CD1c-positive myeloid dendritic cell (primary cell): ENCODE measurements around the gene ZFP42.
"Not testable (repeated sequence)": the region's sequence is repeated elsewhere in the genome, so short reads cannot be mapped to it uniquely, and the experiment has no call there.

Experiments
- DNase-seq: peaks from one replicate; pipeline ENCODE4 v3.0.0-alpha.2; 2016; ENCODE audit errors: extremely low spot score

Gene ZFP42

DNA sequence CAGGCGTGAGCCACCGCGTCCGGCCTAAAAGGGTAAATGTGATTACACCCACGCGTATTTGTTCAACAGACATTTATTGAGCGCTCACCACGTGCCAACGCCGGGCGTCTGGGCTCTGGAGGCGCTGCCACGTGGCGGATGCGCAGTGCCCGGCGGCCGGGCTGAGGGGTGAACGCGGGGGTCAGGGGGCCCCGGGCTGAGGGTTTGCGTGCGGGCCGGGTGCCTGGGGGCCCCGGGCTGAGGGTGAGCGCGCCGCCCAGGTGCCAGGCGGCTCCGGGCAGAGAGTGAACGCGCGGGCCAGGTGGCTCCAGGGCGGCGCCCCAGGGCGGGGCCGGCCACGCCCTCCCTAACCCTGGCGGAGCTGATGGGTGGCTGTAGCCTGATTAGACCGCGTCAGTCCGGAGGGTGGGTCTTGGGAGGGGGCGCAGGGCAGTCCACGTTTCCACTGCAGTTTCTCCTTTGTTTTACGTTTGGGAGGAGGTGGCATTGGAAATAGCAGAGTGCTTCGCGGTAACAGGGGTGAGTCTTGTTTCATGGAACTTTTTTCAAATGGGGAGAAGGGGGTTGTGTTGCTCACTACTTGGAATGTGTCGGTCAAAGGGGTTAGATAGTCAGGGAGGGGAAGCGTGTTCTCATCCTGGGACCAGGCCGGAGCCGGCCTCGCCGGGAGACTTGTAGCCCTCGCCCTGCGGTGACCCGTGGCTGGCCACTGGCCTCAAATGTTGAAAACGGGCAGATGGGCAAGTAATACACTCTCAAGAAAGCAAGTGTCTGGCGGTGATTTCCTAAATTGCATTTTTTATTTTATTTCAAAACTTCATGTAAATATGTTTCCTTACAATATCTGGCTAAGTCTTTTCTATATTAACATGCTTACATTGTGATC lies at the start of gene ZFP42:
TSS of gene ZFP42 (plus strand) at position 450 of the 886 bp plus-strand sequence. CDS start 7,037 bp downstream, outside the sequence.
- DNase-seq, result no peak

DNA sequence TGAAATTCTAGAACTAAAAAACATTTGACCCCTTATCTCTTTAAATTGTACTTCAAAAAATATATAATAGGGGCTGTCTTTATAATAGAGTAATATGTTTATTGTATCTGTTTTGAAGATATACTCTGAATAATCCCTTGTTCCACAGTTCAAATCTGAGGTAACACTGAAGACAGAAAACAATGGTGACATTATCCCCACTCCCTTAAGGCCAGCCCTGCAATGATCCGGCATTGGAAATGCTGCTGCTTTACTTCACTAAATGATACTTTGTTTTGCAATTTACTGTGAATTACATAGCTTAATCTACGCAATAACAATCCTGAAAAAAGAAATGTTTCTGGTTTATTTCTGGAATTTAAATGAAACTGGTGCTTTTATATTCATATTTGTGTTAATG lies 34.4 kb upstream of the ZFP42 start:
- no peak for DNase-seq

DNA sequence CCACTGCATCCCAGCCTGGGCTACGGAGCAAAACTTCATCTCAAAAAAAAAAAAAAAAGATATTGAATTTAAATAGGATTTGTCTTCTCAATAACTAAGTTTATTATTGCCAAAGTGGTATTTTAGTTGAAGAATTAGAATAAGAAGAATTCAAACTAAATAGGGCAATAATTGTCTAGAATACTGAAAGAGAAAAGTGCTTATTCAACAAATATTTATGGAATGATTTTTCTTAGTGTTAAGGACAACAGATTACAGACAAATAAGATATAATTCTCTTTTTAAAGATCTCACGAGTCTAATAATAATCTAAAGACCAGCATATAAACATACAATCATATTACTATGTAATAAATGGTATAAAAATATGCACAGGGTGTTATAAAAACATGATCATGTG lies 33.6 kb upstream of the ZFP42 start:
- no peak for DNase-seq

DNA sequence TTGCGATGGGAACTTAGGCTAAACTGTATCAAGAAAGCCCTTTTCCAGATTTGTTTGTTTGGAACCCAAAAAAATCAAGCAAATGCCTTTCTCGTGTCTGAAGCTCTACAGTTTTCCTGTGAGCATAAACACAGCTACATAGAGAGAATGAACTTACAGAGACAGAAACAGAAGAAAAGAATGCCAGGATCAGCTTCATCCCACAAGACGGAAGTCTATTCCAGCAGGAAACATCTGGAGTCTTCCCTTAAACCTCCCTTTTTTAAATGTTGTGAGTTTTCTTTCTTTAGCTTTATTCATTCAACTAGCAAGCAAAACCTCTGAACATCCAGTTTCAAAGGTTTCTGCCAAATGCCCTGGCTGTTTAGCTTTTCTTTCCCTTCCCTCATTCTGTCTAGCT lies 32.6 kb upstream of the ZFP42 start:
- no peak for DNase-seq

DNA sequence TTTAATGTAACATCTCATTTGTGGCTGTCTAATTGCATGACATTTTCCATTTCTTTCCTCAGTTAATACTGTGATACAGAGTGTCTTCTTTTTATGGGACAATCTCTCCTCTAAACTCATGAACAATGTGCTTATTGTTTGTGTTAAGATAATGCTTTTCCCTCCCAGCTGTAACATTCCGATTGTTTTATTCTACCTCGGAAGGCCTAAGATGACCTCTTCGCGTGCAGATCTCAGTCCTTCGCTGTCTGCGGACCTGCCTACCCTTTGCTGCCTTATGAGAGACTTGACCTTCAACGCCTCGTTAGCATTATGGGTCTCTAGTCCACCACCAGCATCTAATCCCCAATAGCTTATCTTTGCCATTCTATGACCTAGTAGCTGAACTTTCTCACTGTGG lies 29.8 kb upstream of the ZFP42 start:
- no peak for DNase-seq

DNA sequence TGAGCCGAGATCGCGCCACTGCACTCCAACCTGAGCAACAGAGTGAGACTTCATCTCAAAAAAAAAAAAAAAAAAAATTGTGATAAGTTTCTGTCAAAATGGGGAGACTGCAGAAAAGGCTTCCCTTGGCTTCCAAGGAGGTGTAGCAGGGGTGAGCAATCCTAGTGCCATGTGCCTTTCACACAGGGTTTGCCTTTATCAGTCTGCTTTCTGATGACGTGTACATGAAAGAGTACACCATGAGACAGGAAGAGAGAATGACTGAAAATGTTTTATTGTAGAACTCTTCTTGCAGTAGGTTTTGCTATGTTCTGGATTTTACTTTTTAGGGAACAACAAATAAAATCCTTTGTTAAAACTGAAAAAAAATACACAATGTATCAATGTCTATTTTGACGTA lies 23.4 kb upstream of the ZFP42 start:
- no peak for DNase-seq

DNA sequence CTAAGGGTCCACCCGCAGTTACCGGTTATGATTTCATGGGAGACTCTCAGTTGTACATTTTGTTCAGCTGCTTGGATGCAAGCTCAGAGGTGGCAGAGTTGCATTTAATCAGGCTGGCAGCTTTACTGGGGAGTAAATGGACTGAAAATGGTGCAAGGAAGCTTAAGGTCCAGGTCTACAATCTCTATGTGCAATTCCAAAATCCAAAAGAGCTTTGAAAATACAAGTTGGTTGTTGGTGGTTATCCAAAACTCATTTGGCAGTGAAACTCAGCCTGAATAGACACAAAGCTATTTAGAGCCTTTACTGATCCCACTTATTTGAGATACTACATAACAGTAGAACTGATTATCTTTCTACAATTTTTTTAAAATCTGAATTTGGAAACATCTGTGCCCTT lies 11.8 kb upstream of the ZFP42 start:
- no peak for DNase-seq

DNA sequence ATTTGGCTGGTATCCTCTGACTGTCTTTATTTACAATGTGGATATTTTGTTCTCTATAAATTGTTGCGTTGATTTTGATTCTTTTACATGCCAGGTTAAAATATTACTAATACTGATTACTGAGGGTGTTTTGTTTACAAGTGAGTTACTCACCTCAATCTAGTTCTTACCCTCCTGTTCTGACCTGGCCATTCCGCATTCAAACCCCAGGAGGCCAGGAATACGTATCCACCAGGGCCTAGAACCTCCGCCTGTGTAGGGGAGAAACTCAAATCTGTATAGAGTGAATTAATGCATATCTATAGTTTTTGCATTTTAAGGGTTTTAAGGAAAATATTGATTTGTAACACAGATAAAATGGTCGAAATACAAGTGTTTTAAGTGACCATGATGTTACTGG lies 2.6 kb upstream of the ZFP42 start:
- no peak for DNase-seq

DNA sequence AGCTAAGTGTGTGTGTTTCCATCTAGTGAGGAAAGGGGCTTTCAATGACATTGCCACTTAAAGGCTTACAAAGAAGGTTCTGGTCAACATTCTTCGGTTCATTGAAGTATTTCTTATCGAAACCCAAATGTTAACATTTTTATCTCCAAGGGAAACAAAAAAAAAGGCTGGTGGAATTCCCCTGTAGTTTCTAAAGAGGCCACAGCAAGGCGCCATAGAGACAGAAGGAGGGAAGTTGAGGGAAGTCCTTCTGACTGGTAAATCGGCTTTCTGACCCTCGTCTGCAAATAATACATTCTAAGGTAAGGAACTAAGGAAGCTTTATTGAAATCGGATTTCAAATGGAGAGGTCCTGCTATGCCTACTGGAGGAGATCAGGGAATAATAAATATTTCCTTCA lies 1.7 kb upstream of the ZFP42 start:
- DNase-seq, result no peak

DNA sequence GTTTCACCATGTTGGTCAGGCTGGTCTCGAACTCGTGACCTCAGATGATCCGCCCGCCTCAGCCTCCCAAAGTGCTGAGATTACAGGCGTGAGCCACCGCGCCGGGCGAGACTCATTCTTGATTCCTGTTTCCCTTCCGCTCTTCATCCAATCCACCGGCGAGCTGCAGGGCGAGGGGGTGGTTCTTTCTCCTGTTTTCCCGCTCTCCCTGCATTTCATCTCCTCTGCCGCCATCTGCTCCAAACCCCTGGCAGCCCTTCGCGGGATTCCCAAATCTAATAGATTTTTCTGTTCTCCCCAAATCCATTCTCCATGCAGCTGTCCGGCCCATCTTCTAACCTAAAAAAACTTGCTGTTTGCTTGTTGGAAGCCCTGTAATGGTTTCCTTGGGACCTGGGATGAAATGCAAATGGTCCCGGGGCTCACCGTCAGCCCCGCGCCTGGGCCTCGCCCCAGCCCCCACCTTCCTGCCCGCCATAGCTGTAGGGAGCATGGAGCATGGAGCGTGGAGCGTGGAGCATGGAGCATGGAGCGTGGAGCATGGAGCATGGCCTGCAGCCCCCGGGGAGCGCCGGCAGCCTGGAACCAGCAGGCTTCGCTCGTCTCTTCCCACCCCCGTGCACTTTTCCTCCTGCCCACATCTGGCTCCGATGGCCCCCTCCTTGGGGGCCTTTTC lies 1.1 kb downstream of the ZFP42 start:
- DNase-seq, result no peak

DNA sequence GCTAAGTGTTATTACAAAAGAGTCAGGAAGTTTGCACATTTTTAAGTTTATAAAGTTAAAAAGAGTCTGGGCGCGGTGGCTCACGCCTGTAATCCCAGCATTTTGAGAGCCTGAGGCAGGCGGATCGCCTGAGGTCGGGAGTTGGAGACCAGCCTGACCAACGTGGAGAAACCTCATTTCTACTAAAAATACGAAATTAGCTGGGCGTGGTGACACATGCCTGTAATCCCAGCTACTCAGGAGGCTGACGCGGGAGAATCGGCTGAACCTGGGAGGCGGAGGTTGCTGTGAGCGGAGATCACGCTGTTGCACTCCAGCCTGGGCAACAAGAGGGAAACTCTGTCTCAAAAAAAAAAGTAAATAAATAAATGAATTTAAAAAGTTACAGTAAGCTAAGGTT lies 2.4 kb downstream of the ZFP42 start:
- DNase-seq, result not testable (repeated sequence)

DNA sequence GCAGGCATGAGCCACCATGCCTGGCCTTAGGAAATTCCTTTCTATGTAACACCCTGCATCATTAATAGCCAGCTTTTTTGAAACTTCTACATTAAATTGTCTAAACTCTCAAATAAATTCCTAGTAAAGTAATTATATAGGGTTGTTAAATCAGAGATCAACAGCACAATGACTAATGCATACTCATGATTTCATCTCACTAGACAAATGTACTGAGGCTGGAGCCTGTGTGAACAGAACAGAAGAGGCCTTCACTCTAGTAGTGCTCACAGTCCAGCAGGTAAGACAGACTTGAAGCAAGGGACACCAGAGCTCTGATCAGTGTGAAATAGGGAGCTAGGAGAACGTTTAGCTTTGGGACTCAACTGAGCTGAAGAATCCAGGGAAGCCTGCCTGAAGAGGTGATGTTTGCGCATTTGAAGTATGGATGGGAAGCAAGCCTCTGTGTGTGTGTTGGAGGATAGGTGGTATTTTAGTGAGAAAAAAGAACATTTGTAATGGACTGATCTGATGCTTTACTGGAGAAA lies 3.9 kb downstream of the ZFP42 start:
- no peak for DNase-seq

DNA sequence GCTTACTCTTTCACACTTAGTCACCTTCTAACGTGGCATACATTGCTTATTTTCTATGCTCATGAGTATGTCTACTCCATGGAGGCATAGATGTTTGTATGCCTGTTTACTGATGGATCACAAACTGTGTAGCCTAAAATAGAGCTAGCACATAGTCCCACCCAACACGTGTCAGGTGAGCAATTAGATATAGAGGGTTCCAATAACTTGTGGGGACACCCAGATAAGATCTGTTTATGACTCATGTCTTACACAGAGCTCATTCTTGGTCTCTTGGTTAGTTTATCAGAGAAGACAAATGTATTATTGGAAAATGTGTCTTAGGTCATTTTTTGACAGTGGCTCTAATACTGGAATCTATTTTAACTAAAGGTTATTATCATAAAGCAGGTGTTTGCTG lies 6.8 kb downstream of the ZFP42 start:
- DNase-seq, result no peak

DNA sequence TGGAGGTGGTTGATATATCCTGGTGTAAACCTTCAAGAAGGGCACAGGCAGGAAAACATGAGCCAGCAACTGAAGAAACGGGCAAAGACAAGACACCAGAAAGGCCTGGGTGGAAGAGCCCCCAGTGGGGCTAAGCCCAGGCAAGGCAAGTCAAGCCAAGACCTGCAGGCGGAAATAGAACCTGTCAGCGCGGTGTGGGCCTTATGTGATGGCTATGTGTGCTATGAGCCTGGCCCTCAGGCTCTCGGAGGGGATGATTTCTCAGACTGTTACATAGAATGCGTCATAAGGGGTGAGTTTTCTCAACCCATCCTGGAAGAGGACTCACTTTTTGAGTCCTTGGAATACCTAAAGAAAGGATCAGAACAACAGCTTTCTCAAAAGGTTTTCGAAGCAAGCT lies 7.2 kb downstream of the ZFP42 start:
- no peak for DNase-seq

DNA sequence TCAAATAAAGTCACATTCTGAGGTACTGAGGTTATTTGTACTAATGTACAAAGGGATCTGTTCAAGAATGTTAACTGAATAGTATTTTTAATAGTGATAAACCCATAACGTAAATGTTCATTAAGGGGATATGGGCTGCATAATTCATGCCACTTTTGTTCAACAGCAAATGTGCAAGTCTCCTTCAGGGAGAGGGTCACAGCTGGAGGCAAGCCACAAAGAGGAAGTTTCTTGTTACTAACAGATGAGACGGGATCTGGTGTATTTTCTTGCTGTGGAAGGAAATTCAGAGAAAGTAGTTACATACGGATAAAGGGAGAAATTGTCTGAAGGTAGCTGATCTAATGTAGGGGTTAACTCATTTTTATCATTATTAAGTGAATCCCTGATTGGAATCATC lies 10.0 kb downstream of the ZFP42 start:
- DNase-seq, result no peak

DNA sequence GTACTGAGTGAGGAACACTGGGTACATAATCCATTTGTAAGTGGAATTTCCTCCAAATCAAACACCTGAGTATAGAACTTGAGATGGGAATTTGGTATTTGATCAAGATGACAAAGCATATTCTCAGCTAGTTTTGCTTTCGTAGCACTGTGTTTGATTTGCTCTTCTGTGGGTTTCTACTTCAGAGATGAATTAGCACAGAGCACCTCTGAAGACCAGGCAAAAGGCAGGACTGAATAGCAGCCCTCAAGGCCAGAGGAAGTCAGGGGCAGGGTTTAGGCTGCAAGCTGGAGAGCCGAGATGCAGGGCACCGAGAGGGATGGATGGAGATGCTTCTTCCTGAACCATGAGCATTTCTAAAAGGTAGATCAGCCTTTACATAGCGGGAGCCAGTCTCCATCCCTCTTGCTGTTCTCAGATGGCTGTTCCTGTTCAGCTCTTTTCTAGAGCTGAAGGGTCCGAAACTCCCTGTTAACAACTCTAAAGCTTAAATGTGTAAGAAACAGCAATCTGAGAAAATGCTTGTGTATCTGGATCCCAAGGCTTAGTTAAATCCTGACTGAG lies 10.8 kb downstream of the ZFP42 start:
- DNase-seq, result no peak

DNA sequence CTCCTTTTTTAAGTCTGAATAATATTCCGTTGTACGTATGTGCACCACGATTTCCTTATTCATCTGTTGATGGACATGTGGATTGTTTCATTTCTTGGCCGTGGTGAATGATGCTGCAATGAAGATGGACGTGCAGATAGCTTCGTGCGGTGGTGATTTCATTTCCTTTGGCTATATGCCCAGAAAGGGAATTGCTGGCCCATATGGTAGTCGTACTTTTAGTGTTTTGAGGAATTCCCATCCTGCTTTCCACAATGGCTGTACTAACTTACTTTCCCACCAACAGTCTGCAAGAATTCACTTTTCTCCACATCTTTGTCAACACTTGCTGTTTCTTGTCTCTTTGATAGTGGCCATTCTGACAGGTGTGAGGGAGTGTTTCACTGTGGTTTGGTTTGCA lies 12.8 kb downstream of the ZFP42 start:
- no peak for DNase-seq

DNA sequence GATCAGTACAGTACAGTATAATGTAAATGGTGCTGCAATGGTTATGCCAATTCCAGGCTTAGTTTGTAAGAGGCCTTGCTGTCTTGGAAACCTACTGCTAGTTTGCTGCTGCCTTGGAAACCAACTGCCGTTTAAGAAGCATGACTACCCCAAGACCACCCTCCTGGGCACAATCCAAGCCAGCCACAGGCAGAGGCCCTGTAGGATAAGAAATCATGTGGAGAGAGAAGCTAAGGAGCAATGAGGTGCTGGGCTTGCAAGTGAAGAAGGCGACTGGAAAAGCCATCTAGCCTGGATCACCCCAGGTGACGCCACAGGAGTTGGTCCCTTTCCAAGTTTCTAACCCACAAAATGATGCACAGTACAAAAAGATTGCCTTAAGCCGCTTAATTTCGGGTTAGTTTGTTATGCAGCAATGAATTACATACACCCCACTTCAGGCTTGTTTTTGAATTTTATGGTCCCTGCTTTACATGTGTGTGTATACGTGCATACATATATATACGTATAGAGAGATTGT lies 16.9 kb downstream of the ZFP42 start:
- no peak for DNase-seq

DNA sequence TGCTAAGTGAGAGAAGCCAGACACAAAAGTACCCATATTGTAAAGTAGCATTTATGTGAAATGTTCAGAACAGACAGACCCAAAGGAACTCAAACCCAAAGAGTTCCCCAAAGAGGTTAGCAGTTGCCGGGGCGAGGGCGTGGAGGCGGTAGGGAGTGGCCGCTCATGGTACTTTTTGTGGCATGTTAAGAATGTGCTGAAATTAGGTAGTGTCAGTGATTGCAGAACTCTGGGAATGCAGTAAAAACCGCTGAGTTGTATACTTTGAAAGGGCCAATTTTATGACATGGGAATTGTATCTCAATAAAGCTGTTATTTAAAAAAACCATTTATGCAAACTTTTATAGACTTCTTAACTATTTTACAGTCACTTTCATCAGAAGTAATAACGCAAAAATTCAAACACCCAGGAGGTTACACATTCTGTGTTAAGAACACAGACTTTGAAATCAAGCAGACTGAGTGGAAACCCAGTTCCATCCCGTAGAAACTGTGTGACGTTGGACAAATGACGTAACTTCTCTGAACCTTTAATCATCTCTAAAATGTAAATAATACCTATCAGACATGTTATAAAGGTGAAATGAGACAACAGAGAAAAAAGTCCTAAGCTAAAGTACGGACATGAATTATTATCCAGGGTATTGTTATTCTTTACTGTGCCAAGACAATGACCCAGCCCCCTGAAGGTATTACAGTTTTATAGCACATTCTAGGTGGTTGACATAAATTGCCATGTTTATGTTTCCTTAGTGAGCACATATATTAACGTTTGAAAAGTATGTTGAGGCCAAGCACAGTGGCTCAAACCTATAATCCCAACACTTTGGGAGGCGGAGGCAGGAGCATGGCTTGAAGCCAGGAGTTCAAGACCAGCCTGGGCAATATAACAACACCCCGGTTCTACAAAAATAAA lies 19.7 kb downstream of the ZFP42 start:
- no peak for DNase-seq

DNA sequence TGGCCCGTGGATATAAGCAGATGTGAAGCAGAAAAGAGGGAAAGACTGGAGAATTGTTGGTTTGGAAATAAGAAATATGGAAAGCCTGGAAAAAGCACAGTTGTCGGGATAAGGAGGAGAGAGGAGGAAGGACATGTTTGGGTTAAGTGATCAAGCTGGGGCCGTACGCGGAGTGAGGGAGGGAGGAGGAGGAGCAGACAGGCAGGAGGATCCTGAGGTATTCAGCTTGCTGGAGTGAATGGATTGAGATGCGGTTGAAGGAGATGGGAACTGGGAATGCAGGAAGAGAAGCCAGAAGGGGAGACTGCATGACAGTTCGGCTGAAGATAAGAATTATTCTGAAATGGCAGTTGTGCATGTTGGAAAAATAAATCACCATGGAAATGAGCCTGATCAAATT lies 21.2 kb downstream of the ZFP42 start:
- DNase-seq, result no peak

DNA sequence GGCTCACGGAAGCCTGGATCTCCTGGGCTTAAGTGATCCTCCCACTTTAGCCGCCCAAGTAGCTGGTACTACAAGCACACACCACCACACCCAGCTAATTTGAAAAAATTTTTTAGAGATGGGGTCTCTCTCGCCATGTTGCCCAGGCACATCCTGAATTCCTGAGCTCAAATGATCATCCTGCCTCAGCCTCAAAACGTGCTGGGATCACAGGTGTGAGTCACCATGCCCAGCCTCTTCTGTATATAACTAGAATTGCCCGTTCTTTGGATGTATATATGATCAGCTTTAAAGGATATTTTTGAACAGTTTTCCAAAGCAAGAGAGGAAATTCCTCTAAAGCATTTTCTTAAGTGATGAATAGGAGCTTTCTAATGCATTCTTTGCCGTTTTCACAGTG lies 22.7 kb downstream of the ZFP42 start:
- DNase-seq, result no peak
